GM23338 (cell line): ENCODE results near the gene FBXO30. TPM values are rescaled to one million over a fixed set of nuclear protein-coding genes. Genes with fewer than 3 reads are reported as not detected.

ENCODE experiments used
- ATAC-seq: fragments of 200-7000 bp; cut with Tn5 transposase; 3 replicates; pipeline ENCODE4 v1.9.1; 2020
- DNase-seq: peaks from one replicate; pipeline ENCODE4 v3.0.0-alpha.2; 2015; ENCODE audit warnings: low spot score
- H2AFZ ChIP-seq: fragments of 200-600 bp; sonication (generic); 2 replicates; pipeline ENCODE4 v1.8.0; 2016; ENCODE audit warnings: antibody characterized with exemption, mild to moderate bottlenecking, moderate library complexity
- H3F3A ChIP-seq: fragments of 200-600 bp; sonication (generic); replicated peaks from 2 replicates; pipeline ENCODE4 v1.8.0; 2017; ENCODE audit warnings: antibody characterized with exemption, mixed run types, low read depth
- H3K27ac ChIP-seq: fragments of 200-600 bp; sonication (generic); 2 replicates; pipeline ENCODE4 v1.6.1; 2016; ENCODE audit warnings: low read depth
- H3K27me3 ChIP-seq: fragments of 200-600 bp; sonication (generic); 2 replicates; pipeline ENCODE4 v1.8.0; 2016; ENCODE audit warnings: mild to moderate bottlenecking, mixed run types, moderate library complexity; ENCODE audit not compliant: insufficient read depth
- H3K36me3 ChIP-seq: fragments of 200-600 bp; sonication (generic); 2 replicates; pipeline ENCODE4 v1.8.0; 2016; ENCODE audit warnings: mild to moderate bottlenecking; ENCODE audit not compliant: insufficient read depth
- H3K4me1 ChIP-seq: fragments of 200-600 bp; sonication (generic); 2 replicates; pipeline ENCODE4 v1.8.0; 2016; ENCODE audit warnings: mild to moderate bottlenecking, moderate library complexity; ENCODE audit not compliant: insufficient read depth
- H3K4me2 ChIP-seq: fragments of 200-600 bp; sonication (generic); 2 replicates; pipeline ENCODE4 v1.7.1; 2017; ENCODE audit warnings: mixed run types
- H3K4me3 ChIP-seq: fragments of 200-600 bp; sonication (generic); 2 replicates; pipeline ENCODE4 v1.6.1; 2016; ENCODE audit warnings: mixed run types
- H3K79me2 ChIP-seq: fragments of 200-600 bp; sonication (generic); replicated peaks from 2 replicates; pipeline ENCODE4 v1.8.0; 2017; ENCODE audit warnings: mild to moderate bottlenecking; ENCODE audit not compliant: insufficient read depth
- H3K9me2 ChIP-seq: fragments of 200-600 bp; sonication (generic); 2 replicates; pipeline ENCODE4 v1.8.0; 2017; ENCODE audit not compliant: insufficient read depth
- H4K20me1 ChIP-seq: fragments of 200-600 bp; sonication (generic); replicated peaks from 2 replicates; pipeline ENCODE4 v1.8.0; 2017; ENCODE audit warnings: mild to moderate bottlenecking; ENCODE audit not compliant: insufficient read depth
- H3K27ac Mint-ChIP-seq: 2 replicates; pipeline ENCODE4 v1.8.0; 2020; ENCODE audit warnings: inconsistent platforms, mild to moderate bottlenecking, moderate library complexity, mixed read lengths
- H3K27me3 Mint-ChIP-seq: 3 replicates; pipeline ENCODE4 v1.8.0; 2022; ENCODE audit warnings: low read depth, mild to moderate bottlenecking, moderate library complexity, mixed read lengths, inconsistent platforms; ENCODE audit not compliant: insufficient read depth, poor library complexity
- H3K36me3 Mint-ChIP-seq: 3 replicates; pipeline ENCODE4 v1.8.0; 2021; ENCODE audit warnings: low read depth, mild to moderate bottlenecking, inconsistent platforms, moderate library complexity, mixed read lengths
- H3K4me1 Mint-ChIP-seq: 3 replicates; pipeline ENCODE4 v1.8.0; 2020; ENCODE audit warnings: mild to moderate bottlenecking, inconsistent platforms, mixed read lengths
- H3K4me3 Mint-ChIP-seq: 3 replicates; pipeline ENCODE4 v1.8.0; 2021; ENCODE audit warnings: moderate library complexity, mild to moderate bottlenecking, inconsistent platforms, mixed read lengths
- H3K9me3 Mint-ChIP-seq: 3 replicates; pipeline ENCODE4 v1.8.0; 2020; ENCODE audit warnings: moderate library complexity, mild to moderate bottlenecking, inconsistent platforms, mixed read lengths
- CREB1 ChIP-seq: fragments of 250-450 bp; sonication (Bioruptor Pico); IDR thresholded peaks from 2 replicates; pipeline ENCODE4 v1.5.0; 2020; ENCODE audit warnings: low read depth, mild to moderate bottlenecking, moderate library complexity
- EZH2 ChIP-seq: fragments of 200-600 bp; sonication (generic); IDR thresholded peaks from one replicate; pipeline ENCODE4 v1.8.0; 2017; ENCODE audit warnings: antibody characterized with exemption, mild to moderate bottlenecking, low read depth; ENCODE audit not compliant: unreplicated experiment
- EZH2phosphoT487 ChIP-seq: fragments of 200-600 bp; sonication (generic); IDR thresholded peaks from one replicate; pipeline ENCODE4 v1.8.1; 2018; ENCODE audit warnings: antibody characterized with exemption; ENCODE audit not compliant: unreplicated experiment
- JUNB ChIP-seq: IDR thresholded peaks from one replicate; pipeline ENCODE4 v1.6.1; 2016; ENCODE audit warnings: antibody characterized with exemption; ENCODE audit not compliant: unreplicated experiment
- NANOG ChIP-seq: IDR thresholded peaks from 2 replicates; pipeline ENCODE4 v1.6.1; 2016; ENCODE audit warnings: antibody characterized with exemption, borderline replicate concordance
- STAT1 ChIP-seq: IDR thresholded peaks from one replicate; pipeline ENCODE4 v1.6.1; 2016; ENCODE audit warnings: antibody characterized with exemption; ENCODE audit not compliant: unreplicated experiment
- ZNF114 ChIP-seq: fragments of 250-450 bp; sonication (Bioruptor Pico); IDR thresholded peaks from 2 replicates; pipeline ENCODE4 v1.5.0; 2020; ENCODE audit warnings: mild to moderate bottlenecking, moderate library complexity
- ZNF331 ChIP-seq: fragments of 250-450 bp; sonication (Bioruptor Pico); IDR thresholded peaks from 2 replicates; pipeline ENCODE4 v1.5.0; 2020; ENCODE audit warnings: low read depth, mild to moderate bottlenecking, moderate library complexity
- polyA plus RNA-seq: library from polyadenylated mRNA; unstranded; fragments of >200 nt; fragmentation: Nextera tagmentation; extraction: Ambion mirVana; gene quantifications from 2 replicates; pipeline ENCODE4 v1.2.1, GENCODE V29; 2016
- total RNA-seq: library from RNA; depleted of rRNA; stranded (reverse); fragments of >200 nt; shearing (Covaris generic); gene quantifications from 2 replicates; pipeline ENCODE4 v1.2.3, GENCODE V29; 2014
- TF ChIP-seq, protein P1 (sequence below), 2 experiments: fragments of 200-600 bp in 1 of 2; sonication (generic) in 1 of 2; conservative IDR thresholded peaks; 2 replicates each; pipeline versions ENCODE4 v1.5.1 to v1.6.1; 2016 to 2017; ENCODE audit warnings: antibody characterized with exemption in 2 of 2, low read depth in 2 of 2, mild to moderate bottlenecking in 2 of 2, moderate library complexity in 1 of 2
- TF ChIP-seq, protein P2 (sequence below): fragments of 250-450 bp; sonication (Bioruptor Pico); IDR thresholded peaks from 2 replicates; pipeline ENCODE4 v1.5.0; 2020; ENCODE audit warnings: mild to moderate bottlenecking, moderate library complexity
- TF ChIP-seq, protein P3 (sequence below): IDR thresholded peaks from 2 replicates; pipeline ENCODE4 v1.6.1; 2016; ENCODE audit warnings: antibody characterized with exemption

The FBXO30 gene
- total and polyA plus RNA-seq, 2 experiments from 2014 or later = 6.5 to 21.3 TPM

DNA sequence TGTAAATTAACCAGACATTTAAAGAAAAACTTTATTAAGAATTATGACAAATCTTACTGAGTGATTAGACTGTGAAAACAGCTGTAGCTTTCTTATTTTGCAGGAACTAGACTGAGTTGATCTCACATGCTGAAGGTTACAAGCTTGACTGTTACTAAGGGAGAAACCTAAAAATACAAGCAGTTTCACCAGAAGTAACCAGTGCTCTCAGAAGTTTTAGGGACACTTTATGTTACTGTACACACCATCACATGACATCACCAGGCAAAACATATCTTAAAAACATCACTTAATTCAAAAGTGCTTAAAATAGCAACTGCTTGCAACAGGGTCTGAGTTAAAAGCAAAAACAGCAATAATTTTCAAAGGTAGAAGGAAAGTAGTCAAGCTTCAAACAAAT, 5.4 kb downstream of the FBXO30 start (continued):
- no peak for TF ChIP-seq NANOG
- TF ChIP-seq, protein P1, sequence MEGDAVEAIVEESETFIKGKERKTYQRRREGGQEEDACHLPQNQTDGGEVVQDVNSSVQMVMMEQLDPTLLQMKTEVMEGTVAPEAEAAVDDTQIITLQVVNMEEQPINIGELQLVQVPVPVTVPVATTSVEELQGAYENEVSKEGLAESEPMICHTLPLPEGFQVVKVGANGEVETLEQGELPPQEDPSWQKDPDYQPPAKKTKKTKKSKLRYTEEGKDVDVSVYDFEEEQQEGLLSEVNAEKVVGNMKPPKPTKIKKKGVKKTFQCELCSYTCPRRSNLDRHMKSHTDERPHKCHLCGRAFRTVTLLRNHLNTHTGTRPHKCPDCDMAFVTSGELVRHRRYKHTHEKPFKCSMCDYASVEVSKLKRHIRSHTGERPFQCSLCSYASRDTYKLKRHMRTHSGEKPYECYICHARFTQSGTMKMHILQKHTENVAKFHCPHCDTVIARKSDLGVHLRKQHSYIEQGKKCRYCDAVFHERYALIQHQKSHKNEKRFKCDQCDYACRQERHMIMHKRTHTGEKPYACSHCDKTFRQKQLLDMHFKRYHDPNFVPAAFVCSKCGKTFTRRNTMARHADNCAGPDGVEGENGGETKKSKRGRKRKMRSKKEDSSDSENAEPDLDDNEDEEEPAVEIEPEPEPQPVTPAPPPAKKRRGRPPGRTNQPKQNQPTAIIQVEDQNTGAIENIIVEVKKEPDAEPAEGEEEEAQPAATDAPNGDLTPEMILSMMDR (conservative IDR thresholded peaks at IDR 0.05; ENCODE audit: low read depth in 2 of 2) = no peak
- TF ChIP-seq CREB1 (CRISPR knock-in tag) = no peak
- no peak for TF ChIP-seq JUNB
- TF ChIP-seq STAT1 = no peak
- no peak for TF ChIP-seq ZNF114 (CRISPR knock-in tag)

DNA sequence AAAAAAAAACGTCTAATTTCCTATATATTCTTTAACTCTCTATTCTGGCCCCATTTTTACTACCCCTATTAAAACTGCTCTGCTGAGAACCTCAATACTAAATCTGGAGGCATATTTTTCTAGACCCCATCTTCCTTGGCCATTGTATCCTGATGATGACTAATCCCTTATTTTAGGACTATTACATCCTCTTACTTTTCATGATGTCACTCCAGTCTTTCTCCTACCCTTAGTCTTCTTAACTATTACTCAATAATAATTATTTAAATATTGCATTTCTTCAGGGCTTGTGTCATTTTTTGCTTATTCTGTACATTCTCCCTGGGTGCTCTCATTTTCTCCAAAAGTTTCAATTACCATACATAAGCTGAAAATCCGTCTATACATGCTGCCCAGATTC, 6.4 kb downstream of the FBXO30 start:
- Mint-ChIP-seq H3K27me3 (no peaks in the 10 kb centered on the region), H3K4me1 (peaks cover 24% of the 10 kb centered on the region), H3K27ac (no peak overlapping the region), H3K36me3 (peaks cover 27% of the 10 kb centered on the region), H3K9me3 (no peaks in the 10 kb centered on the region), H3K4me3 (no peak overlapping the region)
- H3K27me3 ChIP-seq = no peaks in the 10 kb centered on the region
- H3K36me3 ChIP-seq = peaks cover 4% of the 10 kb centered on the region; the same call in 1 of the 2 replicates
- no peaks in the 10 kb centered on the region for H3F3A ChIP-seq
- no peak overlapping the region for H3K4me3 ChIP-seq
- no peak overlapping the region for H3K4me2 ChIP-seq
- H2AFZ ChIP-seq = no peak overlapping the region
- no peaks in the 10 kb centered on the region for H3K9me2 ChIP-seq
- H3K79me2 ChIP-seq = peaks cover 100% of the 10 kb centered on the region
- ATAC-seq (no peak), DNase-seq (no peak)
- H3K27ac ChIP-seq = no peak overlapping the region
- H3K4me1 ChIP-seq = peaks cover 25% of the 10 kb centered on the region
- peaks cover 32% of the 10 kb centered on the region; the same call in 1 of the 2 replicates for H4K20me1 ChIP-seq
- TF ChIP-seq ZNF114 (CRISPR knock-in tag) = no peak
- no peak for TF ChIP-seq STAT1
- TF ChIP-seq, protein P2, sequence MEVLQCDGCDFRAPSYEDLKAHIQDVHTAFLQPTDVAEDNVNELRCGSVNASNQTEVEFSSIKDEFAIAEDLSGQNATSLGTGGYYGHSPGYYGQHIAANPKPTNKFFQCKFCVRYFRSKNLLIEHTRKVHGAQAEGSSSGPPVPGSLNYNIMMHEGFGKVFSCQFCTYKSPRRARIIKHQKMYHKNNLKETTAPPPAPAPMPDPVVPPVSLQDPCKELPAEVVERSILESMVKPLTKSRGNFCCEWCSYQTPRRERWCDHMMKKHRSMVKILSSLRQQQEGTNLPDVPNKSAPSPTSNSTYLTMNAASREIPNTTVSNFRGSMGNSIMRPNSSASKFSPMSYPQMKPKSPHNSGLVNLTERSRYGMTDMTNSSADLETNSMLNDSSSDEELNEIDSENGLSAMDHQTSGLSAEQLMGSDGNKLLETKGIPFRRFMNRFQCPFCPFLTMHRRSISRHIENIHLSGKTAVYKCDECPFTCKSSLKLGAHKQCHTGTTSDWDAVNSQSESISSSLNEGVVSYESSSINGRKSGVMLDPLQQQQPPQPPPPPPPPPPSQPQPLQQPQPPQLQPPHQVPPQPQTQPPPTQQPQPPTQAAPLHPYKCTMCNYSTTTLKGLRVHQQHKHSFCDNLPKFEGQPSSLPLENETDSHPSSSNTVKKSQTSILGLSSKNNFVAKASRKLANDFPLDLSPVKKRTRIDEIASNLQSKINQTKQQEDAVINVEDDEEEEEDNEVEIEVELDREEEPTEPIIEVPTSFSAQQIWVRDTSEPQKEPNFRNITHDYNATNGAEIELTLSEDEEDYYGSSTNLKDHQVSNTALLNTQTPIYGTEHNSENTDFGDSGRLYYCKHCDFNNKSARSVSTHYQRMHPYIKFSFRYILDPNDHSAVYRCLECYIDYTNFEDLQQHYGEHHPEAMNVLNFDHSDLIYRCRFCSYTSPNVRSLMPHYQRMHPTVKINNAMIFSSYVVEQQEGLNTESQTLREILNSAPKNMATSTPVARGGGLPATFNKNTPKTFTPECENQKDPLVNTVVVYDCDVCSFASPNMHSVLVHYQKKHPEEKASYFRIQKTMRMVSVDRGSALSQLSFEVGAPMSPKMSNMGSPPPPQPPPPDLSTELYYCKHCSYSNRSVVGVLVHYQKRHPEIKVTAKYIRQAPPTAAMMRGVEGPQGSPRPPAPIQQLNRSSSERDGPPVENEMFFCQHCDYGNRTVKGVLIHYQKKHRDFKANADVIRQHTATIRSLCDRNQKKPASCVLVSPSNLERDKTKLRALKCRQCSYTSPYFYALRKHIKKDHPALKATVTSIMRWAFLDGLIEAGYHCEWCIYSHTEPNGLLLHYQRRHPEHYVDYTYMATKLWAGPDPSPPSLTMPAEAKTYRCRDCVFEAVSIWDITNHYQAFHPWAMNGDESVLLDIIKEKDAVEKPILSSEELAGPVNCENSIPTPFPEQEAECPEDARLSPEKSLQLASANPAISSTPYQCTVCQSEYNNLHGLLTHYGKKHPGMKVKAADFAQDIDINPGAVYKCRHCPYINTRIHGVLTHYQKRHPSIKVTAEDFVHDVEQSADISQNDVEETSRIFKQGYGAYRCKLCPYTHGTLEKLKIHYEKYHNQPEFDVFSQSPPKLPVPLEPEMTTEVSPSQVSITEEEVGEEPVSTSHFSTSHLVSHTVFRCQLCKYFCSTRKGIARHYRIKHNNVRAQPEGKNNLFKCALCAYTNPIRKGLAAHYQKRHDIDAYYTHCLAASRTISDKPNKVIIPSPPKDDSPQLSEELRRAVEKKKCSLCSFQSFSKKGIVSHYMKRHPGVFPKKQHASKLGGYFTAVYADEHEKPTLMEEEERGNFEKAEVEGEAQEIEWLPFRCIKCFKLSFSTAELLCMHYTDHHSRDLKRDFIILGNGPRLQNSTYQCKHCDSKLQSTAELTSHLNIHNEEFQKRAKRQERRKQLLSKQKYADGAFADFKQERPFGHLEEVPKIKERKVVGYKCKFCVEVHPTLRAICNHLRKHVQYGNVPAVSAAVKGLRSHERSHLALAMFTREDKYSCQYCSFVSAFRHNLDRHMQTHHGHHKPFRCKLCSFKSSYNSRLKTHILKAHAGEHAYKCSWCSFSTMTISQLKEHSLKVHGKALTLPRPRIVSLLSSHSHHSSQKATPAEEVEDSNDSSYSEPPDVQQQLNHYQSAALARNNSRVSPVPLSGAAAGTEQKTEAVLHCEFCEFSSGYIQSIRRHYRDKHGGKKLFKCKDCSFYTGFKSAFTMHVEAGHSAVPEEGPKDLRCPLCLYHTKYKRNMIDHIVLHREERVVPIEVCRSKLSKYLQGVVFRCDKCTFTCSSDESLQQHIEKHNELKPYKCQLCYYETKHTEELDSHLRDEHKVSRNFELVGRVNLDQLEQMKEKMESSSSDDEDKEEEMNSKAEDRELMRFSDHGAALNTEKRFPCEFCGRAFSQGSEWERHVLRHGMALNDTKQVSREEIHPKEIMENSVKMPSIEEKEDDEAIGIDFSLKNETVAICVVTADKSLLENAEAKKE (CRISPR knock-in tag) = no peak
- TF ChIP-seq, protein P1 (conservative IDR thresholded peaks at IDR 0.05; ENCODE audit: low read depth in 2 of 2) = no peak
- TF ChIP-seq EZH2 = no peak
- no peak for TF ChIP-seq JUNB
- TF ChIP-seq, protein P3, sequence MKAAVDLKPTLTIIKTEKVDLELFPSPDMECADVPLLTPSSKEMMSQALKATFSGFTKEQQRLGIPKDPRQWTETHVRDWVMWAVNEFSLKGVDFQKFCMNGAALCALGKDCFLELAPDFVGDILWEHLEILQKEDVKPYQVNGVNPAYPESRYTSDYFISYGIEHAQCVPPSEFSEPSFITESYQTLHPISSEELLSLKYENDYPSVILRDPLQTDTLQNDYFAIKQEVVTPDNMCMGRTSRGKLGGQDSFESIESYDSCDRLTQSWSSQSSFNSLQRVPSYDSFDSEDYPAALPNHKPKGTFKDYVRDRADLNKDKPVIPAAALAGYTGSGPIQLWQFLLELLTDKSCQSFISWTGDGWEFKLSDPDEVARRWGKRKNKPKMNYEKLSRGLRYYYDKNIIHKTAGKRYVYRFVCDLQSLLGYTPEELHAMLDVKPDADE = no peak
- no peak for TF ChIP-seq EZH2phosphoT487
- TF ChIP-seq CREB1 (CRISPR knock-in tag) = no peak
- no peak for TF ChIP-seq ZNF331 (CRISPR knock-in tag)
